HEK293T (cell line): ENCODE data around the gene TET2.

ENCODE experiments used
- ARNT ChIP-seq: fragments of 450-650 bp; IDR thresholded peaks from 2 replicates; pipeline ENCODE4 v1.6.1; 2017; ENCODE audit warnings: mild to moderate bottlenecking
- BHLHE40 ChIP-seq: fragments of 450-650 bp; IDR thresholded peaks from 2 replicates; pipeline ENCODE4 v1.6.1; 2016; ENCODE audit warnings: mild to moderate bottlenecking, moderate library complexity, borderline replicate concordance
- ELF4 ChIP-seq: fragments of 450-650 bp; IDR thresholded peaks from 2 replicates; pipeline ENCODE4 v1.6.1; 2017; ENCODE audit warnings: antibody characterized with exemption
- FOXA1 ChIP-seq: fragments of 450-650 bp; IDR thresholded peaks from 2 replicates; pipeline ENCODE4 v1.6.1; 2016; ENCODE audit warnings: mild to moderate bottlenecking
- FOXK2 ChIP-seq: fragments of 450-650 bp; IDR thresholded peaks from 2 replicates; pipeline ENCODE4 v1.6.1; 2016; ENCODE audit warnings: mild to moderate bottlenecking
- FOXM1 ChIP-seq: fragments of 450-650 bp; IDR thresholded peaks from 2 replicates; pipeline ENCODE4 v1.6.1; 2017; ENCODE audit warnings: mild to moderate bottlenecking, borderline replicate concordance
- HDGF ChIP-seq: fragments of 450-650 bp; IDR thresholded peaks from 2 replicates; pipeline ENCODE4 v1.6.1; 2017; ENCODE audit warnings: antibody characterized with exemption, borderline replicate concordance
- L3MBTL2 ChIP-seq: fragments of 450-650 bp; conservative IDR thresholded peaks from 2 replicates; pipeline ENCODE4 v1.6.1; 2016; ENCODE audit warnings: mild to moderate bottlenecking
- NFRKB ChIP-seq: fragments of 450-650 bp; IDR thresholded peaks from 2 replicates; pipeline ENCODE4 v1.6.1; 2016; ENCODE audit warnings: mild to moderate bottlenecking, moderate library complexity
- PKNOX1 ChIP-seq: fragments of 450-650 bp; IDR thresholded peaks from 2 replicates; pipeline ENCODE4 v1.6.1; 2016
- SP1 ChIP-seq: fragments of 450-650 bp; IDR thresholded peaks from 2 replicates; pipeline ENCODE4 v1.6.1; 2017
- SUZ12 ChIP-seq: fragments of 450-650 bp; IDR thresholded peaks from 2 replicates; pipeline ENCODE4 v1.6.1; 2016; ENCODE audit warnings: mild to moderate bottlenecking
- TARDBP ChIP-seq: fragments of 450-650 bp; IDR thresholded peaks from 2 replicates; pipeline ENCODE4 v1.6.1; 2016
- ZNF384 ChIP-seq: fragments of 450-650 bp; IDR thresholded peaks from 2 replicates; pipeline ENCODE4 v1.6.1; 2016

- no peak for TF ChIP-seq BHLHE40
- no peak for TF ChIP-seq ARNT
- no peak for TF ChIP-seq SP1
- no peak for TF ChIP-seq L3MBTL2
- no peak for TF ChIP-seq HDGF
- TF ChIP-seq ELF4, result no peak
- no peak for TF ChIP-seq NFRKB
- TF ChIP-seq FOXA1, result no peak
- no peak for TF ChIP-seq FOXM1
- TF ChIP-seq ZNF384, result no peak
- no peak for TF ChIP-seq PKNOX1
- no peak for TF ChIP-seq TARDBP
- TF ChIP-seq SUZ12, result no peak
- TF ChIP-seq FOXK2, result no peak
Measured at GRCh38 chr4:105318486-105318885, 171.8 kb downstream of the TET2 start.
